GM12878 (cell line): ENCODE data around the gene IFI27L1. TPM values are rescaled to one million over a fixed set of nuclear protein-coding genes. Genes with fewer than 3 reads are reported as not detected.
"Not testable (repeated sequence)": the region's sequence is repeated elsewhere in the genome, so short reads cannot be mapped to it uniquely, and the experiment has no call there.

Experiments
- ATAC-seq: fragments of 200-7000 bp; cut with Tn5 transposase; 3 replicates; pipeline ENCODE4 v1.9.1; 2020; ENCODE audit warnings: mild to moderate bottlenecking, moderate library complexity
- BruUV-seq: library from RNA; stranded (reverse); fragments of 400-500 nt; replicated peaks from 2 replicates; lab custom pipeline; 2021; lab: Mats Ljungman, UMichigan
- CTCF ChIA-PET: fragments of 300-600 bp; sonication (Branson Sonifier 250); formaldehyde crosslinking; extraction: SDS; loops from one replicate; lab custom pipeline; 2021; ENCODE audit warnings: inconsistent platforms; lab: Yijun Ruan, JAX
- POLR2A ChIA-PET: fragments of 350-600 bp; formaldehyde crosslinking; extraction: SDS; loops from one replicate; lab custom pipeline; 2021; ENCODE audit warnings: inconsistent platforms; lab: Charles Lee
- RAD21 ChIA-PET: fragments of 300-600 bp; sonication (Branson Sonifier 250); formaldehyde crosslinking; loops from one replicate; lab custom pipeline; 2023; ENCODE audit warnings: antibody characterized with exemption; ENCODE audit not compliant: unreplicated experiment; lab: Charles Lee
- SMC1A ChIA-PET: fragments of 300-600 bp; sonication (Branson Sonifier 250); formaldehyde crosslinking; loops from one replicate; lab custom pipeline; 2023; ENCODE audit not compliant: unreplicated experiment, uncharacterized antibody; lab: Charles Lee
- DNase-seq: peaks from one replicate; pipeline ENCODE4 v3.0.0-alpha.2; 2011; ENCODE audit warnings: low read depth, low spot score
- FAIRE-seq: peaks from 3 replicates; lab custom pipeline; 2011; peaks lifted over from hg19 to GRCh38; lab: Jason Lieb, UNC
- H2AFZ ChIP-seq: 2 replicates; pipeline ENCODE4 v1.6.0; 2011; ENCODE audit warnings: low read depth, low read length, control low read depth; ENCODE audit not compliant: control insufficient read depth
- H3K27ac ChIP-seq: 2 replicates; pipeline ENCODE4 v1.5.1; 2011; ENCODE audit warnings: control low read depth; ENCODE audit not compliant: control insufficient read depth, insufficient read depth
- H3K27me3 ChIP-seq, 2 experiments: replicated peaks in 1 of 2; 2 replicates each; pipeline versions ENCODE4 v1.6.0 to v1.6.1; 2011; ENCODE audit warnings: low read length in 1 of 2; ENCODE audit not compliant: control insufficient read depth in 2 of 2, insufficient read depth in 2 of 2
- H3K36me3 ChIP-seq, 2 experiments: 2 replicates each; pipeline ENCODE4 v1.5.1; 2011; ENCODE audit warnings: low read length in 1 of 2; ENCODE audit not compliant: control insufficient read depth in 2 of 2, insufficient read depth in 2 of 2
- H3K4me1 ChIP-seq: 2 replicates; pipeline ENCODE4 v1.6.1; 2011; ENCODE audit warnings: mild to moderate bottlenecking, low read length, moderate library complexity, mixed read lengths; ENCODE audit not compliant: control insufficient read depth, insufficient read depth
- H3K4me2 ChIP-seq: 2 replicates; pipeline ENCODE4 v1.6.0; 2011; ENCODE audit warnings: control low read depth; ENCODE audit not compliant: control insufficient read depth, insufficient read depth
- H3K4me3 ChIP-seq: fragments of 200-600 bp; sonication (generic); 2 replicates; pipeline ENCODE4 v1.5.1; 2016
- H3K79me2 ChIP-seq: 2 replicates; pipeline ENCODE4 v1.6.0; 2011; ENCODE audit warnings: low read length; ENCODE audit not compliant: control insufficient read depth, insufficient read depth
- H3K9ac ChIP-seq: 2 replicates; pipeline ENCODE4 v1.8.0; 2011; ENCODE audit warnings: low read length, control low read depth, mixed read lengths; ENCODE audit not compliant: control insufficient read depth, insufficient read depth
- H3K9me3 ChIP-seq: replicated peaks from 3 replicates; pipeline ENCODE4 v1.5.1; 2011; ENCODE audit warnings: mild to moderate bottlenecking, low read length; ENCODE audit not compliant: control insufficient read depth, insufficient read depth
- H4K20me1 ChIP-seq: 2 replicates; pipeline ENCODE4 v1.6.0; 2011; ENCODE audit not compliant: control insufficient read depth, insufficient read depth
- ATF7 ChIP-seq: fragments of 450-650 bp; IDR thresholded peaks from 2 replicates; pipeline ENCODE4 v1.6.1; 2016; ENCODE audit warnings: low read depth, mild to moderate bottlenecking
- LARP7 ChIP-seq: fragments of 450-650 bp; IDR thresholded peaks from 2 replicates; pipeline ENCODE4 v1.6.1; 2017; ENCODE audit warnings: mild to moderate bottlenecking
- MAX ChIP-seq: IDR thresholded peaks from 2 replicates; pipeline ENCODE4 v1.6.1; 2012; ENCODE audit warnings: low read depth, low read length, improper control_type of control experiment
- RB1 ChIP-seq: fragments of 450-650 bp; formaldehyde crosslinking; IDR thresholded peaks from 2 replicates; pipeline ENCODE4 v1.6.1; 2017; ENCODE audit warnings: mild to moderate bottlenecking, borderline replicate concordance
- SP1 ChIP-seq: IDR thresholded peaks from one replicate; pipeline ENCODE4 v1.6.1; 2011; ENCODE audit warnings: low read depth, low read length
- ZNF217 ChIP-seq: fragments of 450-650 bp; IDR thresholded peaks from 2 replicates; pipeline ENCODE4 v1.6.1; 2017; ENCODE audit warnings: antibody characterized with exemption, mild to moderate bottlenecking
- WGBS: methylation state at CpG from one replicate; pipeline ENCODE4 v1.1.6; 2016; ENCODE audit warnings: low lambda C conversion rate; ENCODE audit not compliant: insufficient replicate concordance, insufficient coverage; ENCODE audit errors: missing lambda C conversion rate; 5-methylcytosine and 5-hydroxymethylcytosine counted together
- in situ Hi-C: fragments of 300-500 bp; cut with MboI; formaldehyde crosslinking; loops from 9 replicates; pipeline ENCODE4 v1.14.3; 2018; ENCODE audit warnings: mixed read lengths
- intact Hi-C: fragments of 100-400 bp; cut with micrococcal nuclease; formaldehyde crosslinking; loops from one replicate; pipeline ENCODE4 v1.14.2; 2022; ENCODE audit not compliant: unreplicated experiment
- polyA plus RNA-seq, 11 experiments: library from polyadenylated mRNA; depleted of rRNA in 4 of 11; unstranded in 6 of 11; stranded (reverse) in 5 of 11; fragments of >200 nt; fragmentation: Nextera tagmentation in 4 of 11; fragmentation: Illumina TruSeq in 1 of 11; extraction: Ambion mirVana in 4 of 11; extraction: Trizol in 1 of 11; gene quantifications; 1 replicate in 1 of 11; 2 replicates in 10 of 11; pipeline versions ENCODE4 v1.2.1 to v1.2.3, GENCODE V29; 2011 to 2016; ENCODE audit warnings: inconsistent platforms in 2 of 11, missing spikeins in 2 of 11, low read depth in 1 of 11
- total RNA-seq, 4 experiments: library from RNA; depleted of rRNA in 3 of 4; stranded (reverse); fragments of >200 nt in 3 of 4; fragmentation: Illumina TruSeq in 1 of 4; extraction: Trizol in 1 of 4; gene quantifications; 2 replicates each; pipeline versions ENCODE4 v1.2.1 to v1.2.3, GENCODE V29; 2013 to 2021

Gene IFI27L1
- total and polyA plus RNA-seq, 10 of the 15 experiments (the other 5 are each of a cell fraction or from before 2014, with no cell fraction given): 17.4 to 38.8 (median 27.6) TPM

GRCh38 chr14:94072076-94072475 is 9.0 kb upstream of the IFI27L1 start:
- DNase-seq, H3K4me3 ChIP-seq, H3K36me3 ChIP-seq, ATAC-seq, H2AFZ ChIP-seq, H3K27ac ChIP-seq, FAIRE-seq, H3K4me2 ChIP-seq, in situ Hi-C loops, RAD21 ChIA-PET, BruUV-seq, SMC1A ChIA-PET, H3K9ac ChIP-seq, H4K20me1 ChIP-seq, CTCF ChIA-PET, H3K27me3 ChIP-seq, H3K4me1 ChIP-seq, POLR2A ChIA-PET, intact Hi-C loops: not testable (repeated sequence)
- WGBS: 99% methylated on average over 3 of the region's 3 CpGs
- H3K9me3 ChIP-seq: peaks cover 23% of the 10 kb centered on the region
- peaks cover 77% of the 10 kb centered on the region for H3K79me2 ChIP-seq

- CTCF ChIA-PET: interaction anchor here (0.7 to 1.1 kb wide), 2 partner anchors 16 to 62 kb away, joined by 3 read pairs; no protein-coding TSS in a partner anchor
- peaks cover 3% of the 10 kb centered on the region; the same call in 1 of the 2 replicates for H4K20me1 ChIP-seq
Observed at GRCh38 chr14:94074534-94074933, 6.6 kb upstream of the IFI27L1 start.

More at GRCh38 chr14:94074534-94074933, 6.6 kb upstream of the IFI27L1 start:
- Histone ChIP-seq H3K4me1 (peaks cover 3% of the 10 kb centered on the region), H3K4me2 (no peak overlapping the region), H3K4me3 (no peak overlapping the region), H2AFZ (no peak overlapping the region), H3K27me3 (no peaks in the 10 kb centered on the region), H3K27ac (no peak overlapping the region), H3K36me3 (peaks cover 0 to 20% of the 10 kb centered on the region in 2 experiments; a peak in 3 of 4 replicates), H3K79me2 (peaks cover 89% of the 10 kb centered on the region), H3K9ac (no peak overlapping the region), H3K9me3 (peaks cover 27% of the 10 kb centered on the region)
- ATAC-seq: no peak
- TF ChIP-seq RB1 (no peak), LARP7 (no peak), ZNF217 (no peak), MAX (no peak), SP1 (no peak), ATF7 (no peak)
- in situ Hi-C loops: no loop called here
- 97% methylated on average over 3 of the region's 3 CpGs for WGBS
- BruUV-seq: no TSS peak
- ChIA-PET SMC1A (no interaction called here), POLR2A (interaction anchor here (0.7 kb wide), 2 partner anchors 17 to 21 kb away, joined by 3 to 5 read pairs; no protein-coding TSS in a partner anchor), RAD21 (no interaction called here)
- no peak for DNase-seq
- FAIRE-seq: no peak
- intact Hi-C loops: no loop called here
